Stromal cell of bone marrow (primary cell): Measurements from ENCODE around the gene HDAC4.

ENCODE experiments used
- DNase-seq: peaks from one replicate; pipeline ENCODE4 v3.0.0-alpha.2; 2012; ENCODE audit warnings: low read depth

HDAC4 gene

DNA sequence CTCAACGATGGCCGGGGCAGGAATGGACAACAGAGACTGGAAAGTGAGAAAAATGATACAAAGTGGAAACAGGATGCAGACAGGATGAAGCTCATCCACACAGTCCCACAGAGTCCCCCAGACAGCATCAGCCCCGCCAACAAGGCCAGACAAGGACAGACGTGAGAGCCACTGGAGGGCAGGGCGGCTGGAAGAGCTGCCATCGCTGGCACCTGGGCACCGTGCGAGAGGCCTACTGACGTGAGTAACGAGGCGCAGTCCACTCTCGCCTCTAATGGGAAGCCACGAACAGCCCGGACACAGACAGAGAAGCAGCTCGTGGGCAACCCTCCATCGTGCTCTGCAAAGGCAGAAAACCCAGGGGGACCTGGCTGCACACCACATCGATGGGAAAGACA lies 17.1 kb downstream of the HDAC4 start:
- no peak for DNase-seq

DNA sequence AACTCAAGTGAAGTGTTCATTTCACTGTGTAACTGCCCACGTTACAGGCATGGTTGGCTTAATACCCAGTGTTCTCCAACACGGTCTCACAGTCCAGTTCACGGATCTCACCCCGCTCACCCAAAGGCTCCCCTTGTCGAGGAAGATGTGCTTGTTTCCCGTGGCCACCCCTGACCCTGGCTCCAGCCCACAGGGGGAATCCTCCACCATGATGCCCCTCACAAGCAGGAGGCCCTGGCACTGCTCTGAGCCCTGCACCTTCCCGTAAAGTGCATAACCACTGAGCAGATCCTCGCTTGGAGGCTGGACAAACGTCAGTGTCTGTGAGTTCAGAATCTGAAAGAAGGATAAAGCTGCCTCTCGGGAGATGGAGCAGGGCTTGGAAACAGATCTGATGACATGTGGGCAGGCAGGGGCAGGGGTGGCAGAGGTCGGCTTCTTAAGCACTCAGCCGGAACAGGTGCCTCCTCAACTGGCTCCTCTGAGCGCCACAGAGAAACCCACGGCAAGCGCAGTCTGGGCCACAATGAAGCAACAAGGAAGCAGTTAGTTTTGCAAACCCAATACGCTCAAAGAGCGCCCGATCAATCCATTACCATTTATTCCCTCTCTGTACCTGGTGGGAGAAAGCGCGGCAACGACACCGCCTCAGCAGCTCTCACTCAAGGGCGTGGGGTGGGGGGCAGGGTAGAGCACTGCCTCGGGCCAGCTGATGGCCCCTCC lies 17.6 kb downstream of the HDAC4 start:
- no peak for DNase-seq

DNA sequence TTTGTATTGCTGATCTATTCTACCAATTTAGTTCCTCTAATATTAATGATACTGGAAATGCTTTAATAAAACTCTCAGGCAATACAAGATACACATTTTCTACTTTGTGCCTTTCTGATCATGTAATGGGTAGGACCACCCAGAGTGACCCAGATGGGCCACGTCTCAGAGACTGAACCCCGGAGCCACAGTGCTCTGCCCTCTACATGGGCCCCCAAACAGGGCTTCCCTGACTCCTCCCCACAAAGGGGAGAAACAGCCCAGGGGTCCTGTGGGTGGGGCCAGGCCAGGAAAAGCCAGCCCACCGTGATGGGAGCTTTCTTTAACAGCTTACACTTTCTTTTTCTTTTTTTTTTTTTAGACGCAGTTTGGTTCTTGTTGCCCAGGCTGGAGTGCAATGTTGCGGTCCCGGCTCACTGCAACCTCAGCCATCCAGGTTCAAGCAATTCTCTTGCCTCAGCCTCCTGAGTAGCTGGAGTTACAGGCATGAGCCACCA lies 18.4 kb downstream of the HDAC4 start:
- DNase-seq: no peak

DNA sequence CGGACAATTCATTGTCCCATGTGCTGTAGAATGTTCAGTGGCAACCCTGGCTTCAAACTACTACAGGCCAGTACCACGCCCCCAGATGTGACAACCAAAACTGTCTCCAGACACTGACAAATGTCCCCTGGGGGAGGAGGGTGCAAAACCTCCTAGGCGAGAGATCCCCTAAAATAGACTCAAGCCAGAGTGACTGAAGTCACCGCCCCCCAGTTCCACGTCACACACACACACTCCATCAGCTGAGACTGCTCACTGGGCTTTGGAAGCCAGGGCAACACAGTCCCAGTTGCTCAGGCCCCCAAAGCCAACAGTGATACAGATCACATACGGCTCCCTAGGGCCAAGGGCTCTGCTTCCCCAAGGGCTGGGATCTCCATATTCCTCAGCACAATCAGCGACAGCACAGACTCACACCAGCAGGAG lies 19.1 kb downstream of the HDAC4 start:
- no peak for DNase-seq

DNA sequence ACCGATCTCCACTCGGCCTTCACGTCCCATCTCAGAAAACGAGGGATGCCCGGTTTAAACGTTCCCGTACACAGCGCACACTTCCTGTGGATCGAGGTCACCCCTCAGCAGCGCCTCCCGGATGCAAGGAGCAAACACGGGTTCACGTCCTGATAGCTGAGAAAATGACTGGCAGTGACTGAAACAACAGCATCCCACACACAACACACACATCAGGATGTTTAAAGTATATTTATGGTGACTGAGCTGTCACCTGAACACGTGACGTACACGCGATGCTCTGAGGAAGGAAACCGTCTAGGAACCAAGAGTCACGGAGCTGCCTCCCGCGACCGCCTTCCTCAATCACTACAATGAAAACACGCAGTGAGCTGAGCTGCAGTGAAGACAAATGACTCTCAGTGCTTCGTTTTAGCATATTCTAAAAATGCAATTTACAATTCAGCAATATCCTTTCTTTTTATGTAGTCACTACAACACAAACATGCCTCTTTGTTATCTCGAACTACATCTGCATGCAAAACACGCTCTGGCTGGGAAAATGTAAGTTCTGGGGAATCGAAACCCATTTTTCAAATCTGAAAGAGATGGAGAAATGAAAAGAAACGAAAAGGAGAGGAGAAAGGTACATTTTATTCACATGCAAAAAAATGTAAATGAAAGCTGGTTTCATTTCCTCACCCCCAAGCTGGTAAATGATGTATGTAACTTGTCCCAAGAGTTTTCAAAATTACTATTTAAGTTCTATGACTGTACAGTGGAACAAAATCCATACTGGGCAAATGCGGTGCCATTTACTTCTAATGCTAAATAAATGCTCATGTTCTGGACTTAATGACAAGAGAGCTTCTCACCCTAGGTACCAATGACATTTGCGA lies 19.8 kb downstream of the HDAC4 start:
- no peak for DNase-seq

DNA sequence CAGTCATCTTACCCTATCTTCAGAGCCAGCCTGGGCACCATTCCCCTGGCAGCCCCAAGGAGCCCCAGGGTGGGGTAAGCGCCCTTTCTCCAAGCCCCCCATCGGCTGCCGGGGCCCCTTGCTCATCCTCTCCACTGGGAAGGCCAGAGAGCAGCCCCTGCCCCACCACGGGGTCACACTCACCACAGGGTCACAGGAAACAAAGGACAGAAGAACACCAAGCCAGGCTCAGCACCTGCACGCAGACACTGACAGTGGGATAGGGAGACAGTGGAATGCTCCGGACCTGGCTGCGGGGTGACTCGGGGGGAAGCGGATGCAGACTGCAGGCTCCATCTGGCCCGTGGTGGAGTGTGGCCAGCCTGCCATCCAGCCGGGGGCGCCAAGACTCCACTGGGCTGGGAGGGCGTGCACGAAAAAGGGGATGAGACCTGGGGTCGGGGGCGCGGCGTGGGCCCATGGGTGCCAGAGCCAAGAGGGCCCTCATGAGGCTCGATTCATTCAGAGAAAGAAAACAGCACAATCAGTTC lies 21.1 kb downstream of the HDAC4 start:
- no peak for DNase-seq

DNA sequence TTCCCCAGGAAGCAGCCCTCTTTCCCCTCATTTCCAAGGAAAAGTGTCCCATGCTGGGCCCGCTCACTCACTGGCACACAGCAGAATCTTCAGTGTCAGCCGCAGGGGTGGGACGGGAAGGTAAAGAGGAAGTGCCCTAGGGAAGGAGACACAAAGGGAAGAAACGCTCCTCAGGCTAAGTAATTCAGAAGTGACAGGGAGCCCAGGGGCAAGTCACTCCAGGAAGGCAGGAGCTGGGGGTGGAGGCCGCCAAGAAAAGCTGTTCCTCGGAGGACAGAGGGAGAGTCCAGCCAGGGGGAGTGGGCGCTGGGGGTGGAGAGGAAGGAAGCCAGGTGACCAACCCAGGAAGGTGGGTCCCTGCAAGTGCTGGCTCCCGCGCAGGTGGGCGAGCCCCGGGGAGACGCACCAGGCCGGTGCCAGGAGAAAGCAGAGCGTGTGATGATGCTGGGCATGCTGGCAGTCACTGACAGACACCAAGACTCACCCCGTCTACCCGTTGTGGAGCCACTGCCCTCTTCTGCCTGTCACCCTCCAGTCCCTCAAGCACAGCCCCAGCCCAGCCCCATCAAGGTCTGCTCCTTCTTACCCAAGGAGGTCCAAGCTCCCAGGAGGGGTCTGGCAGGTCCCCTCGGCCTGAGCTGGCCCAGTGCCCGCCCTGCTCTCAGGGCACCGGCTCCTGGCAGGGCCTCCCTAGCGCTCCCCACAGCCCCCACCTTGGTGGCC lies 21.7 kb downstream of the HDAC4 start:
- DNase-seq: no peak

DNA sequence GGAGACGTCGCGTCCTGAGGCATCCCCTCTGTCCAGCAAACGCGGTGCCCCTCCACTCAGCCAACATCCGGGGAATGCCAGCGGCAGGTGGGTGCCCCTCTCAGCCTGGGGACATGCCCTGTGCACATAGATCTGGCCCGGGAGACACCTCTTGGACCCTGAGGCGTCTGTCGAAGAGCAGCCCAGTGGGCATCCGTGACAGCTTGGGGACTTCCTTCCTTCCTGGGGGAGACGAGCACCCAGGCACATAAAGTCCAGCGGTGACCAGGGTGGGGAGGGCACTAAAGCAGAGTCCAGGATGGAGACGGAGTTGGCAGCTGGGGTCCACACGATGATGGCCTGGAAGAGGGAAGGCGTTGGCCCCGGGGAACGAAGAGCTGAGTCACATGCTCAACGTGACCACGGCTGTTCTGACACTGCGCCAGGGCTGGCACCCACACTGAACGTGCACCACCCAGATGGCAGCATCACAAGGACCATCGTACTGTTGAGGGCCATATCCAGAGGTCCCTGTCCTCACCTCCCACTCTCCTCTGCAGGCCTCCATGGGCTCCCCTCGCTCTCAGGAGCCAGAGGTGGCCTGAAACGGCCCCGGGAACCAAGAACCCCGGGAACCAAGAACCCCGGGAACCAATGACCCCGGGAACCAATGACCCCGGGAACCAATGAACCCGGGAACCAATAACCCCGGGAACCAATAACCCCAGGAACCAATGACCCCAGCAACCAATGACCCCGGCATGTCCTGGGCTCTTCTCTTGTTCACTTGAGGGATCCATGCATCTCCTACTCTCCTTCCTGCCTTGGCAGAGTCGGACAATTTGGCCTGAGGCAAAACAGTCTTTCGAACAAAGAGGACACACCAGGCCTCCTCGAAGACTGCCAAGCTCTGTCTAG lies 22.6 kb downstream of the HDAC4 start:
- DNase-seq: no peak

DNA sequence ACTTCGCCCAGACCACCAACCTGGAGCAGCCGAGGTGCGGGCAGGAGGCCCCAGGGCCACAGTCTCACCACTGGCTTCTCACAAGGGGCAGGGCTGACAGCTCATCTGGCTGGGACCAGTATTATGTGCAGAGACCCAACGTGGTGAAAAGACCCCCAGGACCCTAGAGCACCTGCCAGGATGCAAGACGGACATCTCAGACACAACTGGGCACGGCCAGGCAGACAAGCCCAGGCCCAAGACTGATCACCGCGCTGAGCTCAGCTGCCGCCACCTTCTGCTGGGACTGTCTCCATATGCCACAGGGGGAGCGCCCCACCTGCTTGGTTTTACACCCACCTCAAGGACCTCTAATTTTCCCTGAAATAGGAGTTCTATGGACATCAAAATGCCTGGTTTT lies 23.2 kb downstream of the HDAC4 start:
- DNase-seq: no peak

DNA sequence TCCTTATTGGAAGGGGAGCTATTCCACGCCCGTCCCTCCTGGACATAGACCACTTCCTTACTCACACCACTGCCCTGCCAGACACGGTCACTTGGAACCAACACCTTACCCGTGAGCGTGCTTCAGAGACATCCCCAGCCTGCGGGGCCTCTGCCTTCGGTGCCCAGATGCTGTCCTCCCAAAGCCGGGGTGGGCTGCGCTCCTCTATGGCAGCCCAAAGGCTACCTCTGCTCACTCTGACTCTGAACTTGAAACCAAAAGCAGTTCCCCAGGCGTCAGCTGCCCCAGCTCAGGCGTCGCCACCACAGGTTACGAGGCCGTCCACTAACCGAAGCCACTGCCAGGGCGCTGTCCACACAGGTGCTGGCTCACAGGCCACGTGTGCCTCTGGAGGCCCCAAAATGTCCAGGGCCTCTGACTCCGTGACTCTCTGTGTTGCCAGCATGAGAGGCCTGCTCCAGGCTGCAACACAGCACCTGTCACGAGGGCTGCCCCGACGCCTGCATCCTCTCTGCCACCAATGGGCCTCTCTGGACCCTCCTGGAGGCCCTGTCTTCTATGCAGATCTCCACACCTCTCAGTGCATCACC lies 23.8 kb downstream of the HDAC4 start:
- DNase-seq: no peak

DNA sequence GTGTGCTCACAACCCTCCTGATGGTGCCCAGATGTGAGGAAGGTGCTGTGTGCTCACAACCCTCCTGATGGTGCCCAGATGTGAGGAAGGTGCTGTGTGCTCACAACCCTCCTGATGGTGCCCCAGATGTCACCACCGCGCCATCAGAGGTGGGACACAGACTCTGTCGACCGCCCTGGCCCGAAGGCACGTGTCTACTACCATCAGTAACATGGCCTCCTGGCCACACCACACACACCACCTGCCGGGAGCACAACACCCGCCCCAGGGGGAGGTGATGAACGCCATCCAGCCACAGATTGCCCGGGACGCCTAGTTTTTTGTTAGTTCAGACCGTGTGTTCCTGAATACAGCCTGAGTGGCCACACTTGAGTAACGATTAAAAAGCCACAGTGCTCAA lies 24.5 kb downstream of the HDAC4 start:
- no peak for DNase-seq

DNA sequence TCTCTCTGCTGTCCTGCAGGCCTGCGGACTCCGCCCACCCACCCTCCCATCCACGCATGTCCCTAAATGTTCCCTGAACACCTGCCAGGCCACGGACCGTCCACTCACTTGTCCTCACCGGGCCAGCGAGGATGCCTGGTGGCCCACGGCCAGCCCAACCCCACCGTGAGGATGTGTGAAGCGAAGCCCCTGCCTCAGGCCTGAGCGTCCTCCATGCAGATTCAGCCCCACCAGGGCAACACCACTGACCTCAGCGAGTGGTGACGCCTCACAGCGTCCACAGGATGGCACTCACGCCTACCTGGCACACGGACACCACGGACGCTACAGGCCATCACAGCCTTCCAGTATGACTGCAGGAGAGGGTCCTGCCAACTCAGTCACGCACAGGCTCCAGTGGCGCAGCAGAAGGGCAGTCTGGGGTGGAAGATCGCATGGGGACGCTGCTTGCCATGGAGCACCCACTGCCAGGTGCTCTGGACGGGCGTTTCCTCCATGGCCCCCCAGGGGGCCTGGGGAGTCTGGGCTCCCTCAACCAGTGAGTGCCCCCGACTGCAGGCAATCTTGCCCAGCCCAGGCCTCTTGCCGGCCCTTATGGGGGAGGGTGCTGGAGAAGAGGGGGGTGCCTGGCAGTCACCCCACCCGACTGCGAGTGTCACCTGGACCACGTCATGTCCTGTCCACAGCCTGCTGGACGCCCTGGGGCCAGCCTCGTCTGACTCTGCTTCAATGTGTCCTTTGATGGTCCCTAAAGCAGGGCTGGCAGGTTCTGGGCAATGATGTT lies 25.4 kb downstream of the HDAC4 start:
- DNase-seq: no peak

DNA sequence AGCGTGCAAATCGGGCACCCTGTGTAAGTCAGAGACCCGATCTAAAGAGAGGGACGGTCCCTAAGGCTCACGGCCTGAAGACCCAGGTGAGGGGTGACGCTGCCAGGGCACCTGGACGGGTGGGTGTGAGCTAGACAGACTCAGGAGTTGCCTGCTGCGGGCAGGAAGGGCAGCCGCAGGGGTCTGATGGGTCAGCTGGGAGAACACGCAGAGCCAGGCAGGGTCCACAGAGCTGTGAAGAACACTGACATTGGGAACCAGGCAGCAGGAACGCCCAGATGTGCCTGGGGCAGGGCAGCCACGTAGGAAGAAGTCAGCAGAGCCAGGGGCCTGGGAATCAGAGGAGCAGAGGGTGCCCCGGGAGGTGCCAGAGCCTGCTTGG lies 25.9 kb downstream of the HDAC4 start:
- no peak for DNase-seq

DNA sequence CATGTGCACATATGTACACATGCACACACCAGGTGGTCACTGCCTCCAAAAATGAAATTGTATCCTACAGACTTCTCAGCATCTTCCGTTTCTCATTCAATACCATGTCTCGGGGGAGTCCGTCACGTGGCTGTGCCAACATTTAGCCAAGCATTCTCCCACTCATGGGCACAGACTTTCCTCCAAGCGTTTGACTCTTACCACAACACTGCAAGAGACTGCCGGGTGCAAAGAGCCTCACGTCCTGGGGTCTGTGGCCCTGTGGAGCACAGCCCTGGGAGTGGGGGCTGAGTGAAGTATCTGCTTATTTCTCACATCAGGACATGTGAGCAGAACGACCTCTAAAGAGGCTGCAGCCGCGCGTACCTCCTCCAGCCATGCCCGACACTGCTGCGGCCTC lies 28.0 kb downstream of the HDAC4 start:
- no peak for DNase-seq

DNA sequence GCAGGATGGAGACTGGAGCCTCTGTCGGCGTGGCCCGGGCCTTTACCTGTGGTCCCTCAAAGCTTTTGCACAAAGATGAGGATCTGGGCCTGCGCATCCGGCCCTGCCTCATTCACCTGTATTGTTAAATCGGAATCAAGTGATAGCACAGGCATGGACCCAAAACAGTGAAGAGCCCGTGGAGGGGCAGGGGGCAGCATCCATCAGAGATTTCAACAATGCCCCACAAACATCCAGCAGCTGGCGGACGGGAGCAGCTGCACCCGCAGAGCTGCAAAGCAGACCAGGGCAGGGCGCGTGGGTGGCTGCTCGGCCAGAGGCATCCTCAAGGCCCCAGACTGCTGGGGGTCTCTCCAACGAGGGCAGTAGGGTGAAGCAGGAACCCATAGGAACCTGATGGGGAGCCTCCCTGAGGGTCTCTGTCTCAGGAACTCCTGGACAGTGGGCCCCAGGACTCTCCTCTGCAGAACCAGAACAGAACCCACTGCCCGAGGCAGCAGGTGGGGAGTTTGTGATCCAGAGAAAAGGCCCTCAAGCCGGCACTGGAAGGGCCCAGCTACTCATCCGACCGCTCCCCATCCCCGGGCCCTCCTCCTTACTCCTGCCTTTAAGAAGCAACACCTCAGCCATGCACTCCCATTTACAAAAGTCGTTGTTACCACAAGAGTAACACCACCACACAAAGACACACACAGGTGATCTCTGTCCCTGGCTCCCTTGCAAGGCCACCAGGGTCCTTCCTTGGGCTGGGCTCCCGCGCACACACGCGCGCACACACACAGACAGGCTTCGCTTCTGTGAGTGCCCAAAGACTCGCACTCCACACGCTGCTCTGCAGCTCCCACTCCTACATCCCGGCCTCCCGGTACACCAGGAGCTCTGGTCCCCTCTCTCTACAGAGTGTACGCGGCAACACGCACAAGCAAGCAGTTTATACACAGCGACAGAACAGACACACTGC lies 28.8 kb downstream of the HDAC4 start:
- no peak for DNase-seq

DNA sequence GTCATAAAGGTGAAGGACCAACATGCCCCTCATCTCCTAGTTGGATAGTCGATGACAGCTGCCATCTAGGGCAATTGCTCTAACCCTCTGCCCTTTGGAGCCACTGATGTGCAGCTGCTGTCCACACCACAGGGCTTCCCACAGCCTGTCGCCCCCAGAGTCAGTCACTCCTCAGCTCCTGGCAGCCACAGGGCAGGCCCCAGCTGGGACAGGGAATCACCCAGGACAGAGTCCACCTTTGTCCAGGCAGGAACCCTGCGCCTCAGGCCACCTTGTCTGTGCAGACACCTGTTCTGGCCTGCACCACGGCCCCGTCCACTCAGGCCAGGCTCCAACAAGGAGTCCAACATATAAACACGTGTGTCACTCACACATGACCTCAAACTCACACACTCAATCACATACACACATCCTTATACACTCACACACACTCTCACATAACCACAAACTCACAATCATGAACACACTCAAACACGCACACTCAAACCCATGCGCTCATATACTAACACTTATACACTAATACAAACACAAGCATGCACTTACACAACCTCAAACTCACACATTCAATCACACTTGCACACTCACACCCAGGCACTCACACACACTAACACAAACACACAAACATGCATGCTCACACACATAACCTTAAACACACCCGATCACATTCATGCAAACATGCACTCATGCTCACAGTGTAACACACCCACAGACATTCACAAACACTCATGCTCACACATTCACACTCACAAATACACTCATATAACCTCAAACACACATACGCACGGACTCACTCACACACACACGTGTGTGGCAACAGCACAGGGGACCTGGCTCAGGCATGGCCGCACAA lies 29.7 kb downstream of the HDAC4 start:
- no peak for DNase-seq

DNA sequence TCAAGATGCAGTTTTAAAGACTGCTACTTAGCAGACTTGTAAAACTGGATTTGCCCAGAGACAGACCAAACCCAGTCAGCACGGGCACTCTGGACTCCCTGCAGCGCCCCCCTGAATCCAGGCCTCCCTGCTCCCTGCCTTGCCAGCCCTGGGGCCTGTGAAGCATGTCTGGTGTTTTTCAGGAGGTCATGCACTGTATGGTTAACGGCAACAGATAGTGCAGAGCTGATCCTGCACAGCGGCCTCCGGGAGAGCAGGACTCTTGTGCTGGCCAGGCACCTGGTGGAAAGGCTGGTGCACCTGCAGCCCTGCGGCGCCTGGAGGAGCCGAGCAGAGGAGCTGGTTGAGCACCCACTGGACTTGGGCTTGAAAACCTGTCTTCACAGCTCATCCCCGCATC lies 30.4 kb downstream of the HDAC4 start:
- DNase-seq: no peak

DNA sequence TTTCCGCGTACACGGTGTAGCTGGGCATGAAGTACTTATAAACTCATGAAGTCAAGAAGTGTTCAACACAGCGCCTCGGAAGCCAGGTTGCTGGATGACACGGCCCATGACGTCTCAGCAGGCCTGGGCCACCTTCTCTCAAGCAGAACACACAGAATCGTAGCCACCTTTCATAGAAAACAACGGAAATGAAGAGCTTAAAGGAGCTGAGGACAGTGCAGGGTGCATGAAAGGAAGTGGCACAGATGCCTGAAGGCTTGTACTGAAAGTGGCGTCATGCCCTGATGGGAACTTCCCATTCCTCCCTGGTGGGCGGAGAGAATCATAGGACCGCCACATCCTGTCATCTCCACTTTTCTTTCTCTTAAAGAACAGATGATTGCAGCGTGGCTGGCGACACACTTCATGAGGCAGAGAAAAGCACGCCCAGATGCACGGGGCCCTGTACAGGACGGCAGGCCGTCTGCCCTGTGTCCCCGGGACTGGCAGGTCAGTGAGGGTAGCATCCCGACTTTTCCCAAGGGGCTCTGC lies 31.1 kb downstream of the HDAC4 start:
- no peak for DNase-seq
